GOT3 (cell line): ENCODE data around the gene SVBP.

Experiments used
- DNase-seq: peaks from one replicate; lab custom pipeline; 2025; ENCODE audit warnings: mixed read lengths; lab: John Stamatoyannopoulos, UW

The SVBP gene

GRCh38 chr1:42765269-42765668 lies 51.9 kb downstream of the SVBP start:
- DNase-seq, result no peak

- DNase-seq, result no peak
These were observed 54.9 kb downstream of the SVBP start for GRCh38 chr1:42762269-42762668.

- DNase-seq, result no peak
These were observed 55.6 kb downstream of the SVBP start for GRCh38 chr1:42761567-42761966.

- DNase-seq, result no peak
These were observed 58.1 kb downstream of the SVBP start for GRCh38 chr1:42759114-42759513.

GRCh38 chr1:42758641-42759040 lies 58.6 kb downstream of the SVBP start:
- DNase-seq, result no peak

GRCh38 chr1:42757892-42758275 lies 59.3 kb downstream of the SVBP start:
- no peak for DNase-seq
